IPS DF 6.9 (cell line): ENCODE measurements around the gene GATAD2B.

Experiments
- DNase-seq: peaks from one replicate; pipeline ENCODE4 v3.0.0-alpha.2; 2013; ENCODE audit warnings: low read depth, low spot score
- H3K27ac ChIP-seq: one replicate; pipeline ENCODE4 v1.5.1; 2013; ENCODE audit warnings: low read length, control low read depth
- H3K27me3 ChIP-seq: 2 replicates; pipeline ENCODE4 v1.6.1; 2013; ENCODE audit warnings: mild to moderate bottlenecking, low read length; ENCODE audit not compliant: control insufficient read depth, insufficient read depth
- H3K36me3 ChIP-seq: 2 replicates; pipeline ENCODE4 v1.6.1; 2013; ENCODE audit warnings: low read length; ENCODE audit not compliant: control insufficient read depth, insufficient read depth
- H3K4me1 ChIP-seq: 2 replicates; pipeline ENCODE4 v1.6.1; 2013; ENCODE audit warnings: low read length; ENCODE audit not compliant: control insufficient read depth, insufficient read depth
- H3K4me3 ChIP-seq: 2 replicates; pipeline ENCODE4 v1.5.1; 2013; ENCODE audit warnings: mild to moderate bottlenecking, low read length
- H3K9me3 ChIP-seq: 2 replicates; pipeline ENCODE4 v1.6.1; 2013; ENCODE audit warnings: low read length, inconsistent platforms; ENCODE audit not compliant: control insufficient read depth, insufficient read depth
- WGBS: extraction: QIAGEN DNeasy Blood & Tissue Kit; methylation state at CpG from one replicate; pipeline ENCODE4 v1.1.7; 2013; ENCODE audit warnings: mixed read lengths, missing lambda C conversion rate; ENCODE audit not compliant: insufficient read length, insufficient coverage; 5-methylcytosine and 5-hydroxymethylcytosine counted together

GATAD2B gene

GRCh38 chr1:153778051-153778823 lies 144.5 kb downstream of the GATAD2B start:
- WGBS = no CpG with 5 or more reads among the region's 22 CpGs
- no peak for DNase-seq
- H3K9me3 ChIP-seq = no peaks in the 10 kb centered on the region
- no peak overlapping the region for H3K27ac ChIP-seq
- H3K4me1 ChIP-seq = peaks cover 4% of the 10 kb centered on the region; the same call in 1 of the 2 replicates
- no peak overlapping the region for H3K4me3 ChIP-seq
- H3K27me3 ChIP-seq = no peaks in the 10 kb centered on the region
- 0 out of 2 replicates have a peak, but pooled peaks cover 4% of the 10 kb centered on the region for H3K36me3 ChIP-seq

GRCh38 chr1:153777648-153778047 lies 145.1 kb downstream of the GATAD2B start:
- Histone ChIP-seq H3K4me3 (no peak overlapping the region), H3K4me1 (peaks cover 4% of the 10 kb centered on the region; the same call in 1 of the 2 replicates), H3K9me3 (no peaks in the 10 kb centered on the region), H3K27me3 (no peaks in the 10 kb centered on the region), H3K36me3 (0 out of 2 replicates have a peak, but pooled peaks cover 10% of the 10 kb centered on the region), H3K27ac (no peak overlapping the region)
- whole genome bisulfite sequencing = no CpG with 5 or more reads among the region's 7 CpGs
- no peak for DNase-seq

- H3K36me3 ChIP-seq = 0 out of 2 replicates have a peak, but pooled peaks cover 14% of the 10 kb centered on the region
- no peaks in the 10 kb centered on the region for H3K27me3 ChIP-seq
- no peak overlapping the region for H3K4me3 ChIP-seq
Measured at GRCh38 chr1:153776845-153777370, 145.9 kb downstream of the GATAD2B start.

GRCh38 chr1:153776352-153776751 lies 146.4 kb downstream of the GATAD2B start:
- DNase-seq = no peak
- H3K27me3 ChIP-seq = no peaks in the 10 kb centered on the region
- no CpG with 5 or more reads among the region's 10 CpGs for WGBS
- peaks cover 4% of the 10 kb centered on the region; the same call in 1 of the 2 replicates for H3K4me1 ChIP-seq
- peaks cover 17% of the 10 kb centered on the region; the same call in 1 of the 2 replicates for H3K36me3 ChIP-seq
- no peak overlapping the region; the same call in 1 of the 2 replicates for H3K4me3 ChIP-seq
- H3K27ac ChIP-seq = no peak overlapping the region
- no peaks in the 10 kb centered on the region for H3K9me3 ChIP-seq

More at GRCh38 chr1:153776845-153777370, 145.9 kb downstream of the GATAD2B start:
- no CpG with 5 or more reads among the region's 10 CpGs for WGBS
- Histone ChIP-seq H3K9me3 (no peaks in the 10 kb centered on the region), H3K27ac (no peak overlapping the region), H3K4me1 (peaks cover 4% of the 10 kb centered on the region; the same call in 1 of the 2 replicates)
- no peak for DNase-seq

GRCh38 chr1:153775458-153776327 lies 147.1 kb downstream of the GATAD2B start:
- no peaks in the 10 kb centered on the region for H3K9me3 ChIP-seq
- peaks cover 17% of the 10 kb centered on the region; the same call in 1 of the 2 replicates for H3K36me3 ChIP-seq
- no CpG with 5 or more reads among the region's 83 CpGs for WGBS
- peak; percentile 84 for DNase-seq
- H3K4me3 ChIP-seq = peak overlapping the region; percentile 47; the same call in 1 of the 2 replicates
- no peak overlapping the region for H3K27ac ChIP-seq
- H3K27me3 ChIP-seq = no peaks in the 10 kb centered on the region
- peaks cover 4% of the 10 kb centered on the region; the same call in 1 of the 2 replicates for H3K4me1 ChIP-seq

GRCh38 chr1:153774780-153775457 lies 147.9 kb downstream of the GATAD2B start, which contains the start of gene SLC27A3:
SLC27A3 (plus strand) TSS chr1:153775407; CDS start chr1:153775498, 91 bp downstream.
- Histone ChIP-seq H3K36me3 (peaks cover 17% of the 10 kb centered on the region; the same call in 1 of the 2 replicates), H3K9me3 (no peaks in the 10 kb centered on the region), H3K27me3 (no peaks in the 10 kb centered on the region), H3K27ac (no peak within 1 kb of the TSS), H3K4me3 (peak within 1 kb of the TSS; percentile 47; the same call in 1 of the 2 replicates), H3K4me1 (peaks cover 4% of the 10 kb centered on the region; the same call in 1 of the 2 replicates)
- no CpG with 5 or more reads among the region's 35 CpGs for WGBS
- no peak for DNase-seq

- H3K27ac ChIP-seq = no peak overlapping the region
- no peak overlapping the region for H3K4me3 ChIP-seq
- no CpG with 5 or more reads among the region's 8 CpGs for WGBS
- peaks cover 4% of the 10 kb centered on the region; the same call in 1 of the 2 replicates for H3K4me1 ChIP-seq
- no peaks in the 10 kb centered on the region for H3K9me3 ChIP-seq
- H3K27me3 ChIP-seq = no peaks in the 10 kb centered on the region
- H3K36me3 ChIP-seq = peaks cover 17% of the 10 kb centered on the region; the same call in 1 of the 2 replicates
- DNase-seq = no peak
Measured at GRCh38 chr1:153774026-153774595, 148.7 kb downstream of the GATAD2B start.

- H3K27me3 ChIP-seq = no peaks in the 10 kb centered on the region
- no peak for DNase-seq
- H3K27ac ChIP-seq = no peak overlapping the region
- H3K4me1 ChIP-seq = peaks cover 4% of the 10 kb centered on the region; the same call in 1 of the 2 replicates
- no peaks in the 10 kb centered on the region for H3K9me3 ChIP-seq
- no peak overlapping the region for H3K4me3 ChIP-seq
- WGBS = no CpG with 5 or more reads among the region's 12 CpGs
- H3K36me3 ChIP-seq = peaks cover 20% of the 10 kb centered on the region; the same call in 1 of the 2 replicates
Measured at GRCh38 chr1:153773096-153773921, 149.5 kb downstream of the GATAD2B start.
